Uterus (tissue), 2 donors: ENCODE measurements around the gene CMTM2.

ENCODE experiments used
- POLR2A ChIP-seq, 2 donors: fragments of 450-650 bp; IDR thresholded peaks; one replicate each; pipeline ENCODE4 v1.6.1; 2016; ENCODE audit warnings: antibody characterized with exemption in 2 of 2, mild to moderate bottlenecking in 1 of 2, moderate library complexity in 1 of 2
- TF ChIP-seq, protein P1 (sequence below), 4 experiments: fragments of 200-600 bp in 2 of 4; fragments of 450-650 bp in 2 of 4; sonication (generic) in 2 of 4; IDR thresholded peaks; one replicate each; pipeline ENCODE4 v1.5.1; 2016 to 2019; ENCODE audit warnings: antibody characterized with exemption in 4 of 4, mild to moderate bottlenecking in 2 of 4, moderate library complexity in 1 of 4

DNA sequence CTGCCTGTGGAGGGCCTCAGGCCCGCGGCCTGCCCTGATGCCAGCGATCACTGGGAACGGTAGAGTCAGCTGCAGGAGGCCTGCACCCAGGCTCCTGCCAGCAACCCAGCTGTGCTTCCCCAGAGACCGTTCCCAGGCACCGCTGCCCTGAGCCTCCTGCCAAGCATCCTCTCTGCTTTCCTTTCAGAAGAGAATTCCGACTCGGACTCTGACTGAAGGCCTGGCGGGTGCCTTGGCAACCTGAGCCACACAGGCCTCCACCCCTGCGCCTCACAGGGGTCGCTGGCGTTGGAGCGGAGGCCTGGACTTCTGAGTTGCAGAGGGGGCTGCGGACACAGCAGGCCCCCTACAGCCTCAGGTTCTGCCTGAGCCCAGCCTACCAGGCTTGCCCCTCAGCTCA is 33.2 kb downstream of the CMTM2 start:
- TF ChIP-seq, protein P1, sequence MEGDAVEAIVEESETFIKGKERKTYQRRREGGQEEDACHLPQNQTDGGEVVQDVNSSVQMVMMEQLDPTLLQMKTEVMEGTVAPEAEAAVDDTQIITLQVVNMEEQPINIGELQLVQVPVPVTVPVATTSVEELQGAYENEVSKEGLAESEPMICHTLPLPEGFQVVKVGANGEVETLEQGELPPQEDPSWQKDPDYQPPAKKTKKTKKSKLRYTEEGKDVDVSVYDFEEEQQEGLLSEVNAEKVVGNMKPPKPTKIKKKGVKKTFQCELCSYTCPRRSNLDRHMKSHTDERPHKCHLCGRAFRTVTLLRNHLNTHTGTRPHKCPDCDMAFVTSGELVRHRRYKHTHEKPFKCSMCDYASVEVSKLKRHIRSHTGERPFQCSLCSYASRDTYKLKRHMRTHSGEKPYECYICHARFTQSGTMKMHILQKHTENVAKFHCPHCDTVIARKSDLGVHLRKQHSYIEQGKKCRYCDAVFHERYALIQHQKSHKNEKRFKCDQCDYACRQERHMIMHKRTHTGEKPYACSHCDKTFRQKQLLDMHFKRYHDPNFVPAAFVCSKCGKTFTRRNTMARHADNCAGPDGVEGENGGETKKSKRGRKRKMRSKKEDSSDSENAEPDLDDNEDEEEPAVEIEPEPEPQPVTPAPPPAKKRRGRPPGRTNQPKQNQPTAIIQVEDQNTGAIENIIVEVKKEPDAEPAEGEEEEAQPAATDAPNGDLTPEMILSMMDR (IDR thresholded peaks at IDR 0.05), result no peak
- TF ChIP-seq POLR2A (IDR thresholded peaks at IDR 0.05), result no peak
